HG03565 (cell line): Measurements from ENCODE around the gene CD14.
"Not testable (repeated sequence)": the region's sequence is repeated elsewhere in the genome, so short reads cannot be mapped to it uniquely, and the experiment has no call there.

Source experiments
- ATAC-seq: cut with Tn5 transposase; IDR thresholded peaks from one replicate; pipeline ENCODE4 v1.9.1; 2021; ENCODE audit warnings: mild to moderate bottlenecking, moderate library complexity; ENCODE audit not compliant: unreplicated experiment

CD14 gene

GRCh38 chr5:140633021-140633471 lies at the start of gene CD14:
CD14 (minus strand) TSS chr5:140633175; CDS start chr5:140633071, 104 bp downstream.
- no peak for ATAC-seq

GRCh38 chr5:140678993-140679392 lies 46.0 kb upstream of the CD14 start:
- no peak for ATAC-seq

- ATAC-seq: peak; percentile 33
Measured at GRCh38 chr5:140677947-140678346, 45.0 kb upstream of the CD14 start.

- no peak for ATAC-seq
Measured at GRCh38 chr5:140674629-140675028, 41.7 kb upstream of the CD14 start.

GRCh38 chr5:140674211-140674610 lies 41.2 kb upstream of the CD14 start:
- ATAC-seq: no peak

GRCh38 chr5:140673187-140673976 lies 40.4 kb upstream of the CD14 start, which contains the start of gene DND1:
DND1 (minus strand) TSS chr5:140673576; CDS start chr5:140673542, 34 bp downstream.
- ATAC-seq: no peak

GRCh38 chr5:140672455-140673186 lies 39.6 kb upstream of the CD14 start:
- no peak for ATAC-seq

GRCh38 chr5:140671472-140672125 lies 38.6 kb upstream of the CD14 start:
- no peak for ATAC-seq

GRCh38 chr5:140671035-140671434 lies 38.1 kb upstream of the CD14 start:
- not testable (repeated sequence) for ATAC-seq

- ATAC-seq: peak; percentile 94
Measured at GRCh38 chr5:140664359-140665119, 31.6 kb upstream of the CD14 start, which contains the start of gene WDR55. WDR55 (plus strand) TSS chr5:140664904; CDS start chr5:140664913, 9 bp downstream.

GRCh38 chr5:140664030-140664358 lies 31.0 kb upstream of the CD14 start:
- no peak for ATAC-seq

- not testable (repeated sequence) for ATAC-seq
Measured at GRCh38 chr5:140660371-140660770, 27.4 kb upstream of the CD14 start.

- ATAC-seq: no peak
Measured at GRCh38 chr5:140658870-140659269, 25.9 kb upstream of the CD14 start.

- no peak for ATAC-seq
Measured at GRCh38 chr5:140647042-140647419, 14.1 kb upstream of the CD14 start.

- ATAC-seq: no peak
Measured at GRCh38 chr5:140642718-140643117, 9.7 kb upstream of the CD14 start.

- no peak for ATAC-seq
Measured at GRCh38 chr5:140641716-140642115, 8.7 kb upstream of the CD14 start.

- peak; percentile 62 for ATAC-seq
Measured at GRCh38 chr5:140639148-140639981, 6.4 kb upstream of the CD14 start, which contains the start of gene TMCO6. TMCO6 (plus strand) TSS chr5:140639451; CDS start chr5:140639528, 77 bp downstream.

GRCh38 chr5:140638898-140639147 lies 5.8 kb upstream of the CD14 start:
- not testable (repeated sequence) for ATAC-seq

- ATAC-seq: no peak
Measured at GRCh38 chr5:140637371-140638100, 4.6 kb upstream of the CD14 start.
